Hepatocyte (in vitro differentiated cells): ENCODE data around the gene KIF1B.

ENCODE experiments used
- EZH2 ChIP-seq: fragments of 200-600 bp; sonication (generic); IDR thresholded peaks from 2 replicates; pipeline ENCODE4 v1.6.1; 2016; ENCODE audit warnings: antibody characterized with exemption, mild to moderate bottlenecking, borderline replicate concordance
- TF ChIP-seq, protein P1 (sequence below): fragments of 200-600 bp; sonication (generic); IDR thresholded peaks from 2 replicates; pipeline ENCODE4 v1.5.1; 2016; ENCODE audit warnings: antibody characterized with exemption, mild to moderate bottlenecking; ENCODE audit not compliant: poor library complexity

DNA sequence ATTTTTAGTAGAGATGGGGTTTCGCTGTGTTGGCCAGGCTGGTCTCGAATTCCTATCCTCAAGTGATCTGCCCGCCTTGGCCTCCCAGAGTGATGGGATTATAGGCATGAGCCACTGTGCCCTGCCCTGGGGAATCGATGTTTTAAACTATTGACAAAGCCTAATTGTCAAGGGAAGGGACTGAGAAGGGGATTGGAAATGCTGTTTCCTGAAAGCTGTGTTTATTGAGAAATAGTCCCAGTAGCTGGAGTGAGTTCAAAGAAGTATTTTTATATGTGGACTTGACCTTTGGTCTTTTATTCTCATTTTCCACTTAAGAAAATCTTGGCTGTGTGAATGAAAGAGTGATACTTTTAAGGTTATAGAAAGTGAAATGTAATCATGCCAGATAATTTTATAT, 47.5 kb downstream of the KIF1B start:
- TF ChIP-seq, protein P1, sequence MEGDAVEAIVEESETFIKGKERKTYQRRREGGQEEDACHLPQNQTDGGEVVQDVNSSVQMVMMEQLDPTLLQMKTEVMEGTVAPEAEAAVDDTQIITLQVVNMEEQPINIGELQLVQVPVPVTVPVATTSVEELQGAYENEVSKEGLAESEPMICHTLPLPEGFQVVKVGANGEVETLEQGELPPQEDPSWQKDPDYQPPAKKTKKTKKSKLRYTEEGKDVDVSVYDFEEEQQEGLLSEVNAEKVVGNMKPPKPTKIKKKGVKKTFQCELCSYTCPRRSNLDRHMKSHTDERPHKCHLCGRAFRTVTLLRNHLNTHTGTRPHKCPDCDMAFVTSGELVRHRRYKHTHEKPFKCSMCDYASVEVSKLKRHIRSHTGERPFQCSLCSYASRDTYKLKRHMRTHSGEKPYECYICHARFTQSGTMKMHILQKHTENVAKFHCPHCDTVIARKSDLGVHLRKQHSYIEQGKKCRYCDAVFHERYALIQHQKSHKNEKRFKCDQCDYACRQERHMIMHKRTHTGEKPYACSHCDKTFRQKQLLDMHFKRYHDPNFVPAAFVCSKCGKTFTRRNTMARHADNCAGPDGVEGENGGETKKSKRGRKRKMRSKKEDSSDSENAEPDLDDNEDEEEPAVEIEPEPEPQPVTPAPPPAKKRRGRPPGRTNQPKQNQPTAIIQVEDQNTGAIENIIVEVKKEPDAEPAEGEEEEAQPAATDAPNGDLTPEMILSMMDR, result no peak
- no peak for TF ChIP-seq EZH2
